Hematopoietic multipotent progenitor cell (in vitro differentiated cells): ENCODE data around the gene SLC19A1. TPM values are rescaled to one million over a fixed set of nuclear protein-coding genes. Genes with fewer than 3 reads are reported as not detected.

Experiments
- DNase-seq, 3 donors: peaks; one replicate each; pipeline ENCODE4 v3.0.0-alpha.2; 2011 to 2015; ENCODE audit warnings: low read depth in 2 of 3, low spot score in 2 of 3
- total RNA-seq: library from RNA; depleted of rRNA; stranded (reverse); fragments of >200 nt; gene quantifications from one replicate; pipeline ENCODE4 v1.2.3, GENCODE V29; 2012

SLC19A1 gene
- total RNA-seq, 1 donor: 24.0 TPM

GRCh38 chr21:45460011-45460565 is 82.2 kb downstream of the SLC19A1 start:
- no peak for DNase-seq

GRCh38 chr21:45459171-45460010 is 82.8 kb downstream of the SLC19A1 start:
- no peak for DNase-seq

GRCh38 chr21:45458281-45459170 is 83.7 kb downstream of the SLC19A1 start:
- no peak for DNase-seq

- DNase-seq: no peak
These were observed 84.4 kb downstream of the SLC19A1 start for GRCh38 chr21:45457832-45458172.

GRCh38 chr21:45457161-45457831 is 84.9 kb downstream of the SLC19A1 start:
- no peak for DNase-seq

GRCh38 chr21:45456584-45457160 is 85.6 kb downstream of the SLC19A1 start:
- DNase-seq: no peak

GRCh38 chr21:45455674-45456583 is 86.3 kb downstream of the SLC19A1 start:
- no peak for DNase-seq

GRCh38 chr21:45454926-45455673 is 87.1 kb downstream of the SLC19A1 start:
- DNase-seq: peak in 1 of 3 donors; percentile 45

GRCh38 chr21:45454060-45454925 is 87.9 kb downstream of the SLC19A1 start:
- DNase-seq: no peak

- DNase-seq: no peak
These were observed 88.8 kb downstream of the SLC19A1 start for GRCh38 chr21:45453308-45453950.

GRCh38 chr21:45452696-45453307 is 89.4 kb downstream of the SLC19A1 start:
- DNase-seq: no peak

GRCh38 chr21:45451771-45452182 is 90.5 kb downstream of the SLC19A1 start:
- DNase-seq: no peak

GRCh38 chr21:45451091-45451740 is 91.0 kb downstream of the SLC19A1 start:
- DNase-seq: no peak

GRCh38 chr21:45450423-45451090 is 91.7 kb downstream of the SLC19A1 start:
- no peak for DNase-seq

- no peak for DNase-seq
These were observed 92.4 kb downstream of the SLC19A1 start for GRCh38 chr21:45449658-45450422.
